IMR-90 (cell line): ENCODE results near the gene PSMC4. TPM values are rescaled to one million over a fixed set of nuclear protein-coding genes. Genes with fewer than 3 reads are reported as not detected.

Source experiments
- ATAC-seq: fragments of 200-7000 bp; cut with Tn5 transposase; 2 replicates; pipeline ENCODE4 v1.9.1; 2020; ENCODE audit warnings: low read depth, mild to moderate bottlenecking, moderate library complexity
- BruUV-seq: library from RNA; stranded (reverse); fragments of 400-500 nt; replicated peaks from 2 replicates; lab custom pipeline; 2021; lab: Mats Ljungman, UMichigan
- CTCF ChIA-PET: fragments of 300-600 bp; formaldehyde crosslinking; extraction: SDS; loops from one replicate; lab custom pipeline; 2021; ENCODE audit warnings: antibody characterized with exemption; lab: Yijun Ruan, JAX
- POLR2A ChIA-PET: fragments of 300-600 bp; sonication (Branson Sonifier 250); formaldehyde crosslinking; loops from one replicate; lab custom pipeline; 2022; ENCODE audit warnings: antibody characterized with exemption; ENCODE audit not compliant: unreplicated experiment; lab: Charles Lee
- DNase-seq: peaks from one replicate; pipeline ENCODE4 v3.0.0; 2013
- H2AFZ ChIP-seq: replicated peaks from 2 replicates; pipeline ENCODE3; 2013; ENCODE audit warnings: low read length, mild to moderate bottlenecking; ENCODE audit not compliant: poor library complexity
- H2AK5ac ChIP-seq: 2 replicates; pipeline ENCODE4 v1.6.1; 2013; ENCODE audit warnings: low read depth, low read length, inconsistent platforms
- H2AK9ac ChIP-seq: replicated peaks from 2 replicates; pipeline ENCODE3; 2013; ENCODE audit warnings: mild to moderate bottlenecking, low read depth, low read length, moderate library complexity; ENCODE audit not compliant: poor library complexity
- H2BK120ac ChIP-seq: 2 replicates; pipeline ENCODE4 v1.6.1; 2013; ENCODE audit warnings: low read depth, low read length, inconsistent platforms
- H2BK15ac ChIP-seq: 3 replicates; pipeline ENCODE4 v1.6.1; 2013; ENCODE audit warnings: low read depth, low read length, inconsistent platforms
- H2BK20ac ChIP-seq: 2 replicates; pipeline ENCODE4 v1.6.1; 2013; ENCODE audit warnings: low read depth, mild to moderate bottlenecking, inconsistent platforms, low read length, moderate library complexity
- H2BK5ac ChIP-seq: 2 replicates; pipeline ENCODE4 v1.6.1; 2013; ENCODE audit warnings: mild to moderate bottlenecking, low read depth, low read length, inconsistent platforms; ENCODE audit not compliant: poor library complexity, severe bottlenecking
- H3K14ac ChIP-seq: replicated peaks from 2 replicates; pipeline ENCODE4 v1.6.1; 2013; ENCODE audit warnings: low read depth, low read length, inconsistent platforms
- H3K18ac ChIP-seq: 2 replicates; pipeline ENCODE4 v1.6.1; 2013; ENCODE audit warnings: low read depth, low read length, control low read depth
- H3K23ac ChIP-seq: 2 replicates; pipeline ENCODE4 v1.6.1; 2013; ENCODE audit warnings: low read depth, low read length, inconsistent platforms
- H3K27ac ChIP-seq: 2 replicates; pipeline ENCODE4 v1.5.1; 2013; ENCODE audit warnings: mild to moderate bottlenecking, control low read depth, low read length; ENCODE audit not compliant: insufficient read depth
- H3K27me3 ChIP-seq: 2 replicates; pipeline ENCODE4 v1.6.1; 2013; ENCODE audit warnings: low read length; ENCODE audit not compliant: control insufficient read depth, insufficient read depth
- H3K36me3 ChIP-seq: 2 replicates; pipeline ENCODE4 v1.6.1; 2013; ENCODE audit warnings: low read length, mixed read lengths; ENCODE audit not compliant: control insufficient read depth, insufficient read depth
- H3K4ac ChIP-seq: 2 replicates; pipeline ENCODE4 v1.6.1; 2013; ENCODE audit warnings: low read depth, low read length, inconsistent platforms
- H3K4me1 ChIP-seq: 2 replicates; pipeline ENCODE4 v1.6.1; 2013; ENCODE audit warnings: low read length, mixed read lengths; ENCODE audit not compliant: control insufficient read depth, insufficient read depth
- H3K4me2 ChIP-seq: 2 replicates; pipeline ENCODE4 v1.6.1; 2013; ENCODE audit warnings: low read depth, mild to moderate bottlenecking, control low read depth, low read length, moderate library complexity
- H3K4me3 ChIP-seq: 2 replicates; pipeline ENCODE4 v1.5.1; 2013; ENCODE audit warnings: low read depth, mild to moderate bottlenecking, control low read depth, low read length, moderate library complexity; ENCODE audit not compliant: insufficient read depth
- H3K56ac ChIP-seq: 2 replicates; pipeline ENCODE4 v1.6.1; 2013; ENCODE audit warnings: low read length, inconsistent platforms; ENCODE audit not compliant: insufficient read depth; ENCODE audit errors: extremely low read depth
- H3K79me1 ChIP-seq, 2 experiments: 2 replicates each; pipeline ENCODE4 v1.6.1; 2013; ENCODE audit warnings: low read length in 2 of 2, inconsistent platforms in 1 of 2, low read depth in 1 of 2
- H3K9ac ChIP-seq: 2 replicates; pipeline ENCODE4 v1.6.1; 2013; ENCODE audit warnings: low read depth, low read length, control low read depth
- H3K9me1 ChIP-seq: 2 replicates; pipeline ENCODE4 v1.6.1; 2013; ENCODE audit warnings: low read length, inconsistent platforms; ENCODE audit not compliant: insufficient read depth
- H3K9me3 ChIP-seq: 2 replicates; pipeline ENCODE4 v1.6.1; 2013; ENCODE audit warnings: low read length; ENCODE audit not compliant: control insufficient read depth, insufficient read depth
- H4K20me1 ChIP-seq: 2 replicates; pipeline ENCODE4 v1.6.1; 2013; ENCODE audit warnings: low read length, inconsistent platforms; ENCODE audit not compliant: insufficient read depth
- H4K5ac ChIP-seq: 2 replicates; pipeline ENCODE4 v1.6.1; 2013; ENCODE audit warnings: mild to moderate bottlenecking, low read depth, low read length, control low read depth
- H4K8ac ChIP-seq, 2 experiments: 2 replicates each; pipeline ENCODE4 v1.6.1; 2013; ENCODE audit warnings: low read depth in 2 of 2, low read length in 2 of 2, control low read depth in 1 of 2, inconsistent platforms in 1 of 2
- H4K91ac ChIP-seq: 2 replicates; pipeline ENCODE4 v1.6.1; 2013; ENCODE audit warnings: low read depth, low read length, inconsistent platforms; ENCODE audit not compliant: insufficient read depth
- BHLHE40 ChIP-seq: fragments of 150-350 bp; IDR thresholded peaks from 2 replicates; pipeline ENCODE4 v1.6.1; 2016; ENCODE audit warnings: mild to moderate bottlenecking, low read depth, low read length
- CEBPB ChIP-seq: IDR thresholded peaks from 2 replicates; pipeline ENCODE4 v1.6.1; 2012; ENCODE audit warnings: low read depth, low read length, improper control_type of control experiment
- FOS ChIP-seq: fragments of 150-350 bp; IDR thresholded peaks from 2 replicates; pipeline ENCODE4 v1.6.1; 2016; ENCODE audit warnings: low read depth, low read length
- MAFK ChIP-seq: IDR thresholded peaks from 2 replicates; pipeline ENCODE4 v1.6.1; 2012; ENCODE audit warnings: low read depth, low read length, improper control_type of control experiment
- MAZ ChIP-seq: IDR thresholded peaks from 2 replicates; pipeline ENCODE4 v1.6.1; 2012; ENCODE audit warnings: low read depth, mild to moderate bottlenecking, low read length, improper control_type of control experiment, moderate library complexity, borderline replicate concordance
- MXI1 ChIP-seq: IDR thresholded peaks from 2 replicates; pipeline ENCODE4 v1.6.1; 2012; ENCODE audit warnings: low read depth, mild to moderate bottlenecking, low read length, moderate library complexity, borderline replicate concordance
- NFE2L2 ChIP-seq: fragments of 150-350 bp; IDR thresholded peaks from 2 replicates; pipeline ENCODE4 v1.6.1; 2016; ENCODE audit warnings: low read depth, mild to moderate bottlenecking, low read length
- POLR2A ChIP-seq: IDR thresholded peaks from 2 replicates; pipeline ENCODE4 v1.6.1; 2012; ENCODE audit warnings: mild to moderate bottlenecking, low read depth, low read length
- RCOR1 ChIP-seq: IDR thresholded peaks from 2 replicates; pipeline ENCODE4 v1.6.1; 2012; ENCODE audit warnings: mild to moderate bottlenecking, low read length, improper control_type of control experiment; ENCODE audit not compliant: insufficient replicate concordance
- RFX5 ChIP-seq: IDR thresholded peaks from 2 replicates; pipeline ENCODE4 v1.8.0; 2012; ENCODE audit warnings: low read depth, mild to moderate bottlenecking, low read length, moderate library complexity
- SMC3 ChIP-seq: fragments of 150-350 bp; IDR thresholded peaks from 2 replicates; pipeline ENCODE4 v1.6.1; 2016; ENCODE audit warnings: low read depth, mild to moderate bottlenecking, antibody characterized with exemption, low read length, moderate library complexity
- USF2 ChIP-seq: fragments of 150-350 bp; IDR thresholded peaks from 2 replicates; pipeline ENCODE4 v1.6.1; 2017; ENCODE audit warnings: mild to moderate bottlenecking, antibody characterized with exemption, low read length, low read depth
- WGBS, 2 experiments: methylation state at CpG; one replicate each; pipeline versions ENCODE4 v1.1.5 to v1.1.7; 2013; ENCODE audit warnings: missing lambda C conversion rate in 2 of 2; ENCODE audit not compliant: insufficient read length in 1 of 2; ENCODE audit errors: extremely low coverage in 2 of 2; 5-methylcytosine and 5-hydroxymethylcytosine counted together
- dilution Hi-C: fragments of 300-500 bp; cut with HindIII; formaldehyde crosslinking; loops from one replicate; pipeline ENCODE4 v1.14.3; 2018; ENCODE audit warnings: low sequenced_read_pairs; ENCODE audit not compliant: unreplicated experiment
- in situ Hi-C: fragments of 300-500 bp; cut with MboI; formaldehyde crosslinking; loops from 3 replicates; pipeline ENCODE4 v1.14.3; 2019; ENCODE audit warnings: low sequenced_read_pairs, inconsistent platforms, mixed read lengths
- intact Hi-C: fragments of 100-400 bp; cut with micrococcal nuclease; formaldehyde crosslinking; loops from 2 replicates; pipeline ENCODE4 v1.10.0; 2022
- polyA plus RNA-seq, 3 experiments: library from polyadenylated mRNA; depleted of rRNA; stranded (reverse); fragments of >200 nt; gene quantifications; 2 replicates each; pipeline ENCODE4 v1.2.3, GENCODE V29; 2012; ENCODE audit warnings: low replicate concordance in 1 of 3
- total RNA-seq: library from RNA; depleted of rRNA; stranded (reverse); fragments of >200 nt; gene quantifications from 2 replicates; pipeline ENCODE4 v1.2.3, GENCODE V29; 2012
- TF ChIP-seq, protein P1 (sequence below): conservative IDR thresholded peaks from 2 replicates; pipeline ENCODE4 v1.5.1; 2012; ENCODE audit warnings: mild to moderate bottlenecking, low read depth, low read length, improper control_type of control experiment

Gene PSMC4
- total and polyA plus RNA-seq, 2 of the 4 experiments (the other 2 are of a cell fraction): 148 to 216 TPM

DNA sequence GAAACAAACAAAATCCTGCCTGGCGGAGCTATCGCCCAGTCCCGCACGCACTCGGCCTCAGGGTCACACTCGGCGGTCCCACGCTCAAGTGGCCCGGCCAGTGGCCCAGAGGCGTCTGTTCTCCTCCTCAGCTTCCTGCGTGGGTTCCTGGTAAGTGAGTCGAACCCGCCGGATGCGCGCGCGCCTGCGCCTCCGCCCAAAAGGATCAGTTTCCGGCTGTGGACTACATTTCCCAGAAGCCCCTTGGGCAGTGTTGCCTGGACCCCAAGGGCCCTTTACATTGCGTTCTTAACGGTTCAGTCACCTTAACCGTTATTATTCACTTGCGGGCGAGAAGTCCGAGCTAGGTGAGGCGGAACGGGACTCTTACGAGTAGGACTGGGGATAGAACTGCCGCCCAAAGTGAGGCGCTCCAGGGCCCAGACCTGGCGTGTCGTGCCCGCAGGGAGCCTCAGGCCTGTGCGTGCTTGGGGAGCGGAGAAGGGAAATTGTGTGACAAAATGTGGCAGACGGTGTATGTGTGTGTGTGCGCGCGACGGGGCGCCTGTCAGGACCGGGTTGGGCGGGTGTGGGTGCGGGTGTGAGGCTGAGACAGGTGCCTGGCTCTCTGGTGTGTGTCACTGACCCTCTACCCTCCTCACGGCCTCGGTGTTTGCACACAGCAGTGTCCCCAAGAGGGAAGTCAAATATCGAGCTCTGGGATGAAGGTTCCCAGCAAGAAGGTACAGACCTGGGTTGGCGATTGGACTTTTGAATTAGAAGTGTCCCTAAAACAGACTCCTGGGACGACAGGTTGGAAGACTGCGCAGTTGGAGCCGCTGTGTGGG, 26.1 kb downstream of the PSMC4 start, which contains the start of gene ZNF546:
Gene ZNF546, plus strand, starts transcription at position 250 of the 827 bp plus-strand sequence. CDS start 1,267 bp downstream, outside the sequence.
- peak within 1 kb of the TSS; percentile 16; the same call in 1 of the 3 replicates for H2BK15ac ChIP-seq
- H2BK5ac ChIP-seq: peak within 1 kb of the TSS; percentile 89
- no TSS peak for BruUV-seq
- intact Hi-C loops (no loop called here), in situ Hi-C loops (no loop called here), dilution Hi-C loops (no loop called here)
- peak within 1 kb of the TSS; percentile 89 for H2AK9ac ChIP-seq
- H3K36me3 ChIP-seq: no peaks in the 10 kb centered on the region
- H3K9me3 ChIP-seq: no peaks in the 10 kb centered on the region; the same call in 1 of the 2 replicates
- no peak within 1 kb of the TSS for H2BK20ac ChIP-seq
- H3K18ac ChIP-seq: peak within 1 kb of the TSS; percentile 65
- H3K4ac ChIP-seq: peak within 1 kb of the TSS; percentile 90
- H3K23ac ChIP-seq: peak within 1 kb of the TSS; percentile 88
- no peaks in the 10 kb centered on the region for H4K20me1 ChIP-seq
- H3K27me3 ChIP-seq: no peaks in the 10 kb centered on the region
- peak; percentile 98 for ATAC-seq
- peak within 1 kb of the TSS; percentile 92 to 98 for H4K8ac ChIP-seq
- H4K5ac ChIP-seq: peak within 1 kb of the TSS; percentile 94
- H3K27ac ChIP-seq: peak within 1 kb of the TSS; percentile 88
- peak; percentile 91 for DNase-seq
- peak within 1 kb of the TSS; percentile 93 for H3K14ac ChIP-seq
- H3K9me1 ChIP-seq: no peaks in the 10 kb centered on the region; the same call in 1 of the 2 replicates
- ChIA-PET CTCF (interaction anchor here (0.6 to 1.1 kb wide), 2 partner anchors 26 to 56 kb away, joined by 3 to 4 read pairs; partner anchors contain the start of gene PSMC4), POLR2A (no interaction called here)
- H3K9ac ChIP-seq: peak within 1 kb of the TSS; percentile 88
- H3K79me1 ChIP-seq: peaks cover 17 to 31% of the 10 kb centered on the region in 2 experiments
- peak within 1 kb of the TSS; percentile 73 for H2BK120ac ChIP-seq
- H3K4me2 ChIP-seq: peak within 1 kb of the TSS; percentile 85
- peak within 1 kb of the TSS; percentile 72 for H3K4me3 ChIP-seq
- H3K4me1 ChIP-seq: peaks cover 5% of the 10 kb centered on the region
- peak within 1 kb of the TSS; percentile 79 for H3K56ac ChIP-seq
- 2% methylated on average over 9 of the region's 53 CpGs; no CpG with 5 or more reads in 1 of the 2 experiments for WGBS, 2 experiments
- H2AFZ ChIP-seq: peak within 1 kb of the TSS; percentile 98
- peak within 1 kb of the TSS; percentile 92 for H4K91ac ChIP-seq
- peak within 1 kb of the TSS; percentile 73 for H2AK5ac ChIP-seq
- peak; percentile 97 for TF ChIP-seq POLR2A
- 0 out of 2 replicates have a peak, but pooled peaks have one; percentile 19 for TF ChIP-seq MXI1
- TF ChIP-seq SMC3: no peak
- no peak; the same call in 1 of the 2 replicates for TF ChIP-seq FOS
- TF ChIP-seq NFE2L2: no peak
- TF ChIP-seq CEBPB: no peak
- no peak for TF ChIP-seq BHLHE40
- TF ChIP-seq RFX5: no peak
- TF ChIP-seq MAFK: no peak
- no peak for TF ChIP-seq MAZ
- TF ChIP-seq USF2: no peak
- TF ChIP-seq, protein P1, sequence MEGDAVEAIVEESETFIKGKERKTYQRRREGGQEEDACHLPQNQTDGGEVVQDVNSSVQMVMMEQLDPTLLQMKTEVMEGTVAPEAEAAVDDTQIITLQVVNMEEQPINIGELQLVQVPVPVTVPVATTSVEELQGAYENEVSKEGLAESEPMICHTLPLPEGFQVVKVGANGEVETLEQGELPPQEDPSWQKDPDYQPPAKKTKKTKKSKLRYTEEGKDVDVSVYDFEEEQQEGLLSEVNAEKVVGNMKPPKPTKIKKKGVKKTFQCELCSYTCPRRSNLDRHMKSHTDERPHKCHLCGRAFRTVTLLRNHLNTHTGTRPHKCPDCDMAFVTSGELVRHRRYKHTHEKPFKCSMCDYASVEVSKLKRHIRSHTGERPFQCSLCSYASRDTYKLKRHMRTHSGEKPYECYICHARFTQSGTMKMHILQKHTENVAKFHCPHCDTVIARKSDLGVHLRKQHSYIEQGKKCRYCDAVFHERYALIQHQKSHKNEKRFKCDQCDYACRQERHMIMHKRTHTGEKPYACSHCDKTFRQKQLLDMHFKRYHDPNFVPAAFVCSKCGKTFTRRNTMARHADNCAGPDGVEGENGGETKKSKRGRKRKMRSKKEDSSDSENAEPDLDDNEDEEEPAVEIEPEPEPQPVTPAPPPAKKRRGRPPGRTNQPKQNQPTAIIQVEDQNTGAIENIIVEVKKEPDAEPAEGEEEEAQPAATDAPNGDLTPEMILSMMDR: no peak
- TF ChIP-seq RCOR1: peak; percentile 9
